Activated T-helper 1 cell treated with anti-CD3 and anti-CD28 coated beads, Interleukin-2, amount 50 U/mL, for 16 hours (primary cell): ENCODE measurements around the gene STK36.
"Not testable (repeated sequence)": the region's sequence is repeated elsewhere in the genome, so short reads cannot be mapped to it uniquely, and the experiment has no call there.

Experiments used
- DNase-seq, 2 donors: peaks; one replicate each; pipeline ENCODE4 v3.0.0-alpha.2; 2020; ENCODE audit warnings: low read depth in 1 of 2, low spot score in 1 of 2

Gene STK36

GRCh38 chr2:218659258-218659987, 12.5 kb upstream of the STK36 start, which contains the start of the genes BCS1L and ZNF142:
BCS1L (plus strand) TSS chr2:218659683; CDS start chr2:218660988, 1,305 bp downstream.
ZNF142 (minus strand) TSS chr2:218659623; CDS start chr2:218656429, 3,194 bp downstream.
- peak; percentile 84 to 86 for DNase-seq

GRCh38 chr2:218659988-218660358, 11.9 kb upstream of the STK36 start:
- DNase-seq, result no peak

- no peak for DNase-seq
Observed at GRCh38 chr2:218662377-218662776, 9.5 kb upstream of the STK36 start.

GRCh38 chr2:218662827-218663226, 9.1 kb upstream of the STK36 start:
- DNase-seq, result no peak

GRCh38 chr2:218663901-218664300, 8.0 kb upstream of the STK36 start:
- DNase-seq, result no peak

- DNase-seq, result no peak
Observed at GRCh38 chr2:218664653-218665052, 7.2 kb upstream of the STK36 start.

GRCh38 chr2:218671097-218671653, 711 bp upstream of the STK36 start:
- DNase-seq, result no peak

- DNase-seq, result no peak
Observed at GRCh38 chr2:218679119-218679518, 7.2 kb downstream of the STK36 start.

GRCh38 chr2:218680061-218680460, 8.2 kb downstream of the STK36 start:
- DNase-seq, result no peak

- DNase-seq, result not testable (repeated sequence)
Observed at GRCh38 chr2:218687400-218688060, 15.6 kb downstream of the STK36 start.

GRCh38 chr2:218691234-218691633, 19.3 kb downstream of the STK36 start:
- DNase-seq, result no peak

- no peak for DNase-seq
Observed at GRCh38 chr2:218694405-218695145, 22.7 kb downstream of the STK36 start.

GRCh38 chr2:218698885-218699284, 27.0 kb downstream of the STK36 start:
- no peak for DNase-seq

GRCh38 chr2:218701806-218702205, 29.9 kb downstream of the STK36 start:
- no peak for DNase-seq

- no peak for DNase-seq
Observed at GRCh38 chr2:218703341-218703740, 31.5 kb downstream of the STK36 start.

GRCh38 chr2:218708086-218708485, 36.2 kb downstream of the STK36 start:
- DNase-seq, result no peak

GRCh38 chr2:218709908-218710307, 38.0 kb downstream of the STK36 start:
- DNase-seq, result no peak

- DNase-seq, result no peak
Observed at GRCh38 chr2:218710334-218710686, 38.4 kb downstream of the STK36 start.

- DNase-seq, result peak; percentile 97 to 98
Observed at GRCh38 chr2:218710687-218711549, 39.0 kb downstream of the STK36 start, which contains the start of gene TTLL4. TTLL4 (plus strand) TSS chr2:218710835; CDS start chr2:218737677, 26,842 bp downstream.

- no peak for DNase-seq
Observed at GRCh38 chr2:218711550-218711929, 39.7 kb downstream of the STK36 start.

- DNase-seq, result no peak
Observed at GRCh38 chr2:218713922-218714321, 42.0 kb downstream of the STK36 start.
